Mucosa of descending colon (tissue), 3 donors: ENCODE measurements around the gene ATP13A3. TPM values are rescaled to one million over a fixed set of nuclear protein-coding genes. Genes with fewer than 3 reads are reported as not detected.

Source experiments
- ATAC-seq: fragments of 200-7000 bp; cut with Tn5 transposase; one replicate; pipeline ENCODE4 v1.9.1; 2020; ENCODE audit warnings: mild to moderate bottlenecking, moderate library complexity
- DNase-seq, 3 donors: peaks; one replicate each; pipeline ENCODE4 v3.0.0-alpha.2; 2020
- H3K36me3 ChIP-seq: fragments of 200-600 bp; one replicate; pipeline ENCODE4 v1.8.0; 2021; ENCODE audit warnings: low read depth, mild to moderate bottlenecking
- H3K4me1 ChIP-seq: fragments of 200-600 bp; one replicate; pipeline ENCODE4 v1.8.0; 2021; ENCODE audit warnings: low read depth, mild to moderate bottlenecking
- H3K4me3 ChIP-seq: fragments of 200-600 bp; one replicate; pipeline ENCODE4 v1.8.0; 2021; ENCODE audit warnings: mild to moderate bottlenecking
- H3K9me3 ChIP-seq: fragments of 200-600 bp; one replicate; pipeline ENCODE4 v1.8.0; 2021; ENCODE audit warnings: mild to moderate bottlenecking
- CTCF ChIP-seq: fragments of 200-600 bp; IDR thresholded peaks from one replicate; pipeline ENCODE4 v1.8.0; 2022; ENCODE audit warnings: antibody characterized with exemption, mild to moderate bottlenecking
- intact Hi-C, 2 donors: fragments of 100-400 bp; cut with DNase I in 1 of 2; cut with micrococcal nuclease in 1 of 2; formaldehyde crosslinking; loops; one replicate each; pipeline versions ENCODE4 v1.11.0 to v1.11.1; 2022; cut with DNase I, micrococcal nuclease
- total RNA-seq, 3 donors: library from RNA; stranded (reverse); fragmentation: NEBNext Ultra II Directional in 2 of 3; extraction: Animal tissue kit (Norgen Biotek cat#: 25700) in 2 of 3; gene quantifications; one replicate each; pipeline versions ENCODE4 v1.2.1 to v1.2.4, GENCODE V29; 2021 to 2023
- donor health status: DM: no; HTN: no; CAD: no; lungs with moderate emphysema.
- donor health status: DM: no; HTN: no; CAD: no.
- donor health status: DM: no; HTN: yes; CAD: no.

ATP13A3 gene
- total RNA-seq, 3 donors from 2014 or later: 76.2 to 96.1 (median 83.9) TPM

GRCh38 chr3:194365526-194365925 lies 121.3 kb downstream of the ATP13A3 start:
- DNase-seq (no peak), ATAC-seq (no peak)
- Histone ChIP-seq H3K4me3 (no peak overlapping the region), H3K36me3 (no peaks in the 10 kb centered on the region), H3K4me1 (no peaks in the 10 kb centered on the region), H3K9me3 (no peaks in the 10 kb centered on the region)
- intact Hi-C loops: no loop called here
- no peak for TF ChIP-seq CTCF

- TF ChIP-seq CTCF: no peak
Measured at GRCh38 chr3:194364652-194365434, 122.0 kb downstream of the ATP13A3 start.

GRCh38 chr3:194364314-194364651 lies 122.5 kb downstream of the ATP13A3 start:
- intact Hi-C loops: no loop called here
- H3K36me3 ChIP-seq: no peaks in the 10 kb centered on the region
- no peak for ATAC-seq
- no peaks in the 10 kb centered on the region for H3K4me1 ChIP-seq
- no peak overlapping the region for H3K4me3 ChIP-seq
- no peak for TF ChIP-seq CTCF
- no peaks in the 10 kb centered on the region for H3K9me3 ChIP-seq
- no peak for DNase-seq

More at GRCh38 chr3:194364652-194365434, 122.0 kb downstream of the ATP13A3 start:
- Histone ChIP-seq H3K36me3 (no peaks in the 10 kb centered on the region), H3K9me3 (no peaks in the 10 kb centered on the region), H3K4me1 (no peaks in the 10 kb centered on the region), H3K4me3 (no peak overlapping the region)
- DNase-seq: peak; percentile 32 to 65 (median 42)
- intact Hi-C loops: no loop called here
- ATAC-seq: peak; percentile 42

GRCh38 chr3:194360568-194360967 lies 126.2 kb downstream of the ATP13A3 start:
- no peak overlapping the region for H3K4me3 ChIP-seq
- H3K9me3 ChIP-seq: no peaks in the 10 kb centered on the region
- DNase-seq: no peak
- H3K36me3 ChIP-seq: no peaks in the 10 kb centered on the region
- TF ChIP-seq CTCF: no peak
- intact Hi-C loops: no loop called here
- ATAC-seq: no peak
- no peaks in the 10 kb centered on the region for H3K4me1 ChIP-seq

- H3K9me3 ChIP-seq: no peaks in the 10 kb centered on the region
- H3K4me3 ChIP-seq: no peak overlapping the region
- H3K4me1 ChIP-seq: no peaks in the 10 kb centered on the region
- DNase-seq (no peak), ATAC-seq (no peak)
- no peaks in the 10 kb centered on the region for H3K36me3 ChIP-seq
- intact Hi-C loops: no loop called here
- no peak for TF ChIP-seq CTCF
Measured at GRCh38 chr3:194357681-194358080, 129.1 kb downstream of the ATP13A3 start.
